HTR-8/SVneo (cell line): ENCODE measurements around the gene PAPPA2.
"Not testable (repeated sequence)": the region's sequence is repeated elsewhere in the genome, so short reads cannot be mapped to it uniquely, and the experiment has no call there.

ENCODE experiments used
- DNase-seq: peaks from one replicate; pipeline ENCODE4 v3.0.0; 2011; ENCODE audit warnings: low spot score, mixed read lengths; ENCODE audit not compliant: insufficient read length
- FAIRE-seq: peaks from 2 replicates; lab custom pipeline; 2011; peaks lifted over from hg19 to GRCh38; lab: Jason Lieb, UNC

The PAPPA2 gene

DNA sequence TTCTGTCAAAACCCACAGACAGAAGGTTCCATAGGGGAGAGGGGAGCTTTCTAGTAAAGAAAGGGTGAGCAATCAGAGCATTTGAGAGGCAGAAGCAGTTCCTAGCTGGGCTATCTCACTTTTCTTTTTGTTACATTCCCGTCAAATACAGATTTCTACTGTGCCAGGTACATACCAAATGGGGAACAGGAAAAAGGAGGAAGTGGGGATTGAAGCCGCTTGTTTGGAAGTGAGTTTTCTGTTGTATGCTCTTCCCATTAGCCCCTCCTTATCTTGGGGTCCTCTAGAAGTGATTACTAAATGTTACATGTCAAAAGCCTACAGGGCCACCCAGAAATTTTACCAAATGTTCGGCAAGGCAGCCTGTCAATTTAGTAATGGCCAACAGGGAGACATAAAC, 116.1 kb downstream of the PAPPA2 start:
- DNase-seq (no peak), FAIRE-seq (no peak)

DNA sequence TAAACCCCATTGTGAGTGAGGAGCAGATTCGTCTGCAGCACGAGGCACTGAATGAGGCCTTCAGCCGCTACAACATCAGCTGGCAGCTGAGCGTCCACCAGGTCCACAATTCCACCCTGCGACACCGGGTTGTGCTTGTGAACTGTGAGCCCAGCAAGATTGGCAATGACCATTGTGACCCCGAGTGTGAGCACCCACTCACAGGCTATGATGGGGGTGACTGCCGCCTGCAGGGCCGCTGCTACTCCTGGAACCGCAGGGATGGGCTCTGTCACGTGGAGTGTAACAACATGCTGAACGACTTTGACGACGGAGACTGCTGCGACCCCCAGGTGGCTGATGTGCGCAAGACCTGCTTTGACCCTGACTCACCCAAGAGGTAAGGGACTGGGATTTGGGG, 132.2 kb downstream of the PAPPA2 start:
- DNase-seq (no peak), FAIRE-seq (no peak)

DNA sequence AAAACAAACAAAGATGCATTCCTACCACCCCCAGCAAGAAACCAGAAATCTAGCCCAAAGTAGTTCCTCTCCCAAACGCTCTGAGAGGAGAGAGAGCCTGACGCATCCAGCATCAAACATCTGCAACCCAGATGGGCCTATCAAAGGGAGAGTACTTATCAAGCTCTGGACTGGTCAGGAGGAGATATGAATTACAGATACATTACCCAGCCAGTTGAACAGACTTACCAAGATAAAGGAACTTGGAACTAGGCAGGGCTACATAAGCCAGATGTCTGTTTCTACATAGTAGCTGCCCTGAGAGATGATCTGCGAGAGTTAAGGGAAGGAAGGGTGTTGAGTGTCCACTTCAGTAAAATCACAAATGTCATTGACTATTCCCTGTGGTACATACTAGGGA, 138.4 kb downstream of the PAPPA2 start:
- no peak for FAIRE-seq
- no peak for DNase-seq

DNA sequence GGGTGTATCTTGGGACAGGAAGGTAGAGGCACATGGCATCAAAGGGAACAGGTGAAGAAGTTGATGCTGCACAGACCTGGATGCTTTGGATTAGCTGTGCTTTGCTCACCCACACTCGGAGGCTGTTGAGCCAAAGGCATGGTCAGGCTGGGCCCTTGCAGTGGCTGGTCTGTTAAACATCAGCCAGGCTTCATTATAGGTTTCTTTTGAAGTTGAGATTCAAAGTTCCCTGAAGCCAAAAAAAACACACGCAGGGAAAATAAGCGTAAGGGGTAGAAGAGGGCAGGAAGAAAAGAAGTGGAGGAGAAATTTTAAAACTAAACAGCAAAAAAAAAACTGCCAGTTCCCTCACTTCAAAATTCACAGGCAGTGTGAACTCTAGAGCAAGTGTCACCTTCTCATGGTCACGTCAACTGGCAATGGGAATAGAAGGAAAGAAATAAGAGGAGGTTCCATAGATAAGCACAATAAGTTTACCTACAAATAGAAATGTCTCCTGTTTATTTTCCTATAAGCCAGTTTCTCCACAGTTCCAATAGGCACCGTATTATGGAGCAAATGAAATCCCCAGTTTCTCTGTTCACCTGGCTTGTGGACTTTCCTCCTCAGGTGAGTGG, 139.5 kb downstream of the PAPPA2 start:
- FAIRE-seq (no peak), DNase-seq (no peak)

DNA sequence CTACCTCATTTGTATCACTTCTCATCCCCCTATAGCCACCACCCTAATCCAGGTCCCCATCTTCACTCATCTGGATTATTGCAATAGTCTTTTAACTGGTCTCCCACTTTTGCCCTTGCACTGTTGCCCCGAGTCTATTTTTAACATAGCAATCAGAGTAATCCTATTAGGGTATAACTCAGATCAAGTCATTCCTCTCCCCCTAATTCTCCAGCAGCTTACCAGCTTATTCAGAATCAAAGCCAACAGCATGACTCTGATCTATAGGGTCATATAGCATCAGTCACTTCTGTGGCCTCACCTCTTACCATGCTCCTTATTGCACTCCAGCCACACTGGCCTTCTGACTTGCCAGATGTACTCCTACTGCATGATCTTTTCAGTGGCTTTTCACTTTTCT, 140.7 kb downstream of the PAPPA2 start:
- DNase-seq (no peak), FAIRE-seq (no peak)

DNA sequence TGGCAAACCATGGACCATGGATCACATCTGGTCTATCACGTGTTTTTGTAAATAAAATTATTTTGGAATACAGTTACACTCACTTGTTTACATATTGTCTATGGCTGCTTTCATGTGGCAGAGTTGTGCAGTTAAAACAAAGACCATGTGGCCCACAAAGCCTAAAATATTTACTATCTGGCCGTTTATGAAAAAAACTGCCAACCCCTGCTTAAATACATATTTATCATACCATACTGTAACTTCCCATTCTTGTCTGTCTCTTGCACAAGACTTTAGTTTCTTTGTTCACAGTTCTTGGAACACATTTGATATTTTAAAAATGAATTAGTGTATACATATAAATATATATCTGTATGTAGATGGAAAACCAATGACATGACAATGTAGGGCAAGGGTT, 141.5 kb downstream of the PAPPA2 start:
- DNase-seq (no peak), FAIRE-seq (no peak)

DNA sequence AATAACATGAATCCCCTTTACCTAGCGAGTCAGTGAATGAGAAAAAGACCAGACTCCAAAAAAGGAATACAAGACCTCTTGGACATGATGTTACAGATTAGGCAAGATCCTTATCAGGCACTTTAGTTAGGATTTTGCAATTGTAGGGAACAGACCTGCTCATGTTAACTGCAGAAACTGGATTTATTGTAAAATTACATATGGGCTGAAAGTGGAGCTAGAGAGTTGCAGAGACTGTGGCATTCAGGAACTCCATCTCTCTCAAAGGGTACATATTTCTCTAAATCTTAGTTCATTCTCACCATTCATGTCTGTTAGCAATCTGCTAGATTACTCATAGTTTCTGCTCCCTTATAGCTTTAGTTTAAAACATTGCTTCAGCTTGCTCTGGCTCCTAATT, 142.2 kb downstream of the PAPPA2 start:
- FAIRE-seq (no peak), DNase-seq (no peak)

DNA sequence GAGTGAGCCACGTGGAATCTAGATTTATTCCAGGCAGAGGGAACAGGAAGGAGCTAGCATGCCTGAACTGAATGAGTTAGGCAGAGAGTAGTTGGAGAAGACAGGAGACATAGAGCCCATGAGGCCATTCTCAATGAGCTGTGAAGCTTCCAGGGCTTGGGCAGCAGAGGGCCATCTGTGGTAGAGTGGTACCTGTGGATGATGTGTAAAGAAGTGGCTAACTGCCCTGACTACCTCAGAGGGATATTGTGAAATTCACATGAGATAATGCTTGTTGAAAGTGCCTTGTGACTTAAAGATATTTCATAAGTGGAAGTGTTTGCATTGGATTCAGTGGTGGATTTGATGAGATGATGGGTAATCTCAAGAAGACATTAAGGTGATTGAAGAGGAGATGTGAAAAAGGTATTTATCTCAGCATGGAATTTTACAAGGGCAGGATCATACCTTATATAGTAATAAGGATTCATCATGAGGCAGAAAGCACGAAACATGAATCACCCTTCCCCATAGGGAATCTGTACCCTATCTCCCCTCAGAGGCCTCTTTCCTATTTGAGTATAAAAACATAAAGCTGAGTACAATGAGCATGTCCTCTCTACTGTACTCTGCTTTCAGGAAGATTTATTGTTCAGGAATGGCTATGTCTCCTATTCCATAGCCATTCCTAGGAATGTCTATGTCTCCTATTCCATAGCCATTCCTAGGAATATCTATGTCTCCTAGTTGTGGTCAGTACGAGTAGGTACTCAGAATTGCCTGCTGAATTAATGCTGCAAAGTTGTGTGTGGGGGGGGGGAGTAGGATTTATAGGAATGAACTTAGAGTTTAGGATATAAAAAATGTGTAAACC, 146.8 kb downstream of the PAPPA2 start:
- no peak for FAIRE-seq
- DNase-seq = no peak

DNA sequence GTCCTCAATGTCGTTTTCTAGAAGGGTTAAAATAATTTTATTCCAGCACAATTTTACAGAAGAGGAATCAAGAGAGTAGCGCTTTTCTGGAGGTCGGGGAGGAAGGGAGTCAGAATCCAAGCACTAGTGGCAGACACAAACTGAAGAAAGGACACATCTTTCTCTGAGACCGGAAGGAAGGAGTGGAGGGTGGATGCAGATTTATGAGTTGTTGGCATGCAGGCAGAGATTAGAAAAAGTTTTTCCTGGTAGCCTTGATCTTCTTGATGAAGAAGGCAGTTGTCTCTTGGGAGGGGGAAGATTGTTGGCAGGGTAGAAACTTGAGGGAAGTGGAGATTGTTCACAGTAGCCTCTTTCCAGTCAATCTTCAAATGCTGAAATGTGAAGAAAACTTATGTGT, 149.8 kb downstream of the PAPPA2 start:
- FAIRE-seq (no peak), DNase-seq (no peak)

DNA sequence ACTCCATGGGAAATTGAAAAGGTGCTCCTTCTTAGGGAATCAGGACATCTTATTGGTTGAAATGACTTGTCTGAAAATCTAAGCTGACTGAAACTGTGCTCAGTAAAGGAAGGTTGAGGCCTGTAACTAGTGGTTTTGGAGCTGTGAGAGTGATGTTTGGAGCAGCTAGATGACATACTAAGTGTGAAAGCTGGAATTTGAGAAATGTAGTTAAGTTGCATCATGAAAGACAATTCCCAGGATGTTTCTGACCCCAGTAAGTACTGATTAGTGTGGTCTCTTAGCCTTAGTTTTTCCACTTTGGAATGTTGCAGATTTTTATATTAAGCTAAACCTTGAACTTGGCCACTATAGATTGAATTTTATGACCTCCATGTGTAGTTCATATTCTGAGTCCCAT, 154.9 kb downstream of the PAPPA2 start:
- DNase-seq (no peak), FAIRE-seq (no peak)

DNA sequence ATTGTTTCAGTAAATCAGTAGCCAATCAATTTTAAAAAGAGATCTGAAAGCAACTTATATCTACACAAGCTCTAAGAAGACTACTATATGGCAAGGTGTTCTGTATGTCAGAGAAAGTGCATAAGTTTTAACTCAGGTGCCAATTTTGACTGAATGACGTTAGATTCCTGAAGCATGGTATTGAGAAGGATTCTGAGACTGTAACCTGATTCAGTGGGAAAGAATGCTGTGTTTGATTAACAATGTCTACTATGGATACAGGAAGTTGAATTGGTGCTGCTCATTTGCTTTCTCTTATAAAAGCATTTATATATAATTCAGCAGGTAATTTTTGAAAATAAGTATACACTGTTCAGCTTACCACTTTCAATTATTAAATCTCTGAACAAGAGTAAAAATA, 156.3 kb downstream of the PAPPA2 start:
- FAIRE-seq (no peak), DNase-seq (no peak)

DNA sequence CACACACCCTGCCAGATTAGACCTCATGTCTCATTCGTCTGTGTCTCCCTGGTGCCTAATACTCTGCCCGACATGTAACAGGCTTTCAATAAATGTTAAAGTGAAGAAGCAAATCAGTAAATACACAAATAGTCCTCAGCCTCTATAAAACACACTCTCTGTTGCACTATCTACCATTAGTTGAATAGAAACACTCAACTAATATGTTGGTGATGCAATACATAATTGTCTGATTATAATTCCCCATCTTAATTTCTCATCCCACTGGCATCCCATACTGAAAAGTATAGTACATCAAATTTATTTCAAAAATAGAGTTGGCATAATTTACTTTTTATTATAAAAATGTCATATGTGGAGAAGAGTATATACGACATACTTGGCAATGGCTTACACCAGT, 162.4 kb downstream of the PAPPA2 start:
- no peak for DNase-seq
- FAIRE-seq = no peak

DNA sequence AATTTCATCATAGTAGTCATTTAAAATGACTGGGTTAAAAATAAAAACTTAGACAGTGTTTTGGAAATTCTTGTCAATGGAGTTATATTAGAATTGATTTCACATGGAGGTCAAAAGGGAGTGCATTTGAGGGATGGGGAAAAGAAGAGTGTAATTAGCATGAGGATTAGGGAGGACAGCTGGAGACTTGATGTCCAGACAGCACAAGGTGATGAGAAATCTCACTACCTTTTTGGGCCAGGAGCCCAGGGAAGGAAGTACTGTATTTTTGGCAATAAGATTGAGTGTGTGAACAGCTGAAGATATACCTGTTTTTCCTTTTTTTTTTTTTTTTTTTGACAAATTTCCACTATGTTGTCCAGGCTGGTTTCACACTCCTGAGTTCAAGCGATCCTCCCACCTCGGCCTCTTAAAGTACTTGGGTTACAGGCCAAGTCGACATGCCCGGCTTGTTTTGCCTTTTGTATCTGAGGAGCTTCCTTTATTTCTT, 163.6 kb downstream of the PAPPA2 start:
- FAIRE-seq (no peak), DNase-seq (no peak)

DNA sequence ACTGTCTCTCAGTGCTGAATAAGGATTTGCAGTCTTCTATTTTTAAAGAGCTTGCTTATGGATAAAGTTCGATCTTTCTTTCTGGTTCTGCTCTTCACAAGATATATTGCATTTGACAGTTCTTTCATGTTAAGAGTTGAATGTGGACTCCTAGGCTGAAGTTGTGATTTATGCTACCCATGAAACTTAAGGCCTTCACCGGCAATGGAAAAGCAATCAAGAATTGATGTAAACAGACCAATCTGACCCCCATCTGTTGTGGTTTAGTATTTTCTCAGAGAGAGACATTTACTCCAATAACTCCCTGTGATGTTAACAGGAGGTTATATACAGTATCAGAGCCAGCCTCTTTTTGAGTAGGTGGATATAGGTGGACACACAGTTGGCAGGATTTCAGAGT, 165.8 kb downstream of the PAPPA2 start:
- DNase-seq (no peak), FAIRE-seq (no peak)

DNA sequence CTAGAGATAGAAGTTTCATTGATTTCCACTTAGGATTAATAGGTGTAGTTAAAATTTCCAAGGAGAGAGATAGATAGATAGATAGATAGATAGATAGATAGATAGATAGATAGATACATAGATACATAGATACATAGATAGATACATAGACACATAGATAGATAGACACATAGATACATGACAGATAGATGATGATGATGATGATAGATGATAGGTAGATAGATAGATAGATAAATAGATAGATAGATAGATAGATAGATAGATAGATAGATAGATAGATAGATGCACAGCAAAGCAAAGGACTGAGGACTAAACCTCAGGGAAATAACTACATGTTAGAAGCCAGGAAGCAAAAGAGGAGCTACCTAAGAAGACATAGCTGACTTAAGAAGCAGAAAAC, 171.8 kb downstream of the PAPPA2 start:
- DNase-seq = not testable (repeated sequence)

DNA sequence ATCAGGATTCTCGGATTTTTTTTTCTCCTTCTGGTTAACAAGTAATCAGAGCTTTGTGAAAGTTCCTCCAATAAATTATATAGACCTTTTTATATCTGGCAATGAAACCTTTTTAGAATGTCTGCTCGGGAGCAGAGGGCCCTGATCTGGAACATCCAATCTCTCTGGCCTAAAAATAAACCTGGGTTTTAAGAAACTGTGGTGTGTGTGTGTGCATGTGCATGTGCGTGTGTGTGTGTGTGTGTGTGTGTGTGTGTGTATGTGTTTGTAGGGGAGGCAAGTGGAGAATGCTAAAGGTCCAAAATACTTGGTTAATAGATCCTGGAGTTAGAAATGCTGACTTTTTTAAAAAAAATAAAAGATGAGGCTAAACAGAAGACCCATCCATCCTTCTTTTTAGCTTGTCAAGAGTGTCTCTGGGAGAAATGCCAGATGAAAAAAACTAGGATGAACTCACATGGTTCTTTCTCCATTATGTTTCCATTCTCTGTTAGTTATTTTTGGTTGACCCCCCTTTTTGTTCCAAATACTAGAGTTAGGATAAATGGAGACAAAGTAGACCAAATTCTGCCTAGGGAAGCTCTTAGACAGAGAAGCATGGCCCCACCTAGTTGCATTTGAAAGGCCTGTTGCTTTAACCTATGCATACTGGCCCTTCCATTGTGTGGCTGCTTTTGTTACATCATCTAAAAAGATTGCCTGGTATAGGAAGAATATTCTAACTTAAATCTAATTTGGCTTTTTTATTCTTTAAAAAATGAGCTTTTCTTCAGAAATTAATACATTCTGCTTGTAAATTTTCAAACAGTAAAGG, 175.9 kb downstream of the PAPPA2 start:
- no peak for DNase-seq
- FAIRE-seq = no peak

More for the DNA sequence above, 171.8 kb downstream of the PAPPA2 start:
- FAIRE-seq = not testable (repeated sequence)

DNA sequence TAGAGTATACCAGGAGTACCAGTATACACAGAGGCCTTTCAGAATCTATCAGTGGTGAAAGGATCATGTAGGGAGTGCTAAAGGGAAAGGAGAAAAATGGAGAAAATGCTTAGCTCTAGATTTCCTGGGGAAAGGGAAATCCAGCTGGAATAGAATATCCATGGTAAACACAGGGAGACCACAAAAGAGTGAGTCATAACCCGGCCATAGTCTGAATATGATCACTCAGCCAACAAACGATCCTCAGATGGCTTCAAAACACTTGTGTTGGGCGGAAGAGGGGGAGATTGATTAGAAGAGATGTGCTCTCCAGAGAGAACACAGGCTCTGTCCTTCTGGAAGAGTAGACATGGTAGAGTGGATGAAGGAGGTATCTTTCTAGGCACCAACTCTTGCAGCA, 180.6 kb downstream of the PAPPA2 start:
- FAIRE-seq = no peak

DNA sequence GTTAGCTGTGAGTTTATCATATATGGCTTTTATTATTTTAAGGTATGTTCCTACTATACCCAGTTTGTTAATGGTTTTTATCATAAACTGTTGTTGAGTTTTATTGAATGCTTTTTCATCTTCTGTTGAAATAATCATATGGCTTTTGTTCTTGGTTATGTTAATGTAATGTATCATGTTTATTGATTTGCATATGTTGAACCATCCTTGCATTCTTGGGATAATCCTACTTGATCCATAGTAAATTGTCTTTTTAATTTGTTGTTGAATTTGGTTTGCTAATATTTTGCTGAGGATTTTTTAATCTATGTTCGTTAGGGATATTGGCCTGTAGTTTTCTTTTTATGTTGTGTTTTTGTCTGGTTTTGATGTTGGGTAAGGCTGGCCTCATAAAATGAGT, 185.6 kb downstream of the PAPPA2 start:
- no peak for FAIRE-seq
- no peak for DNase-seq

More for the DNA sequence above, 180.6 kb downstream of the PAPPA2 start:
- no peak for DNase-seq

DNA sequence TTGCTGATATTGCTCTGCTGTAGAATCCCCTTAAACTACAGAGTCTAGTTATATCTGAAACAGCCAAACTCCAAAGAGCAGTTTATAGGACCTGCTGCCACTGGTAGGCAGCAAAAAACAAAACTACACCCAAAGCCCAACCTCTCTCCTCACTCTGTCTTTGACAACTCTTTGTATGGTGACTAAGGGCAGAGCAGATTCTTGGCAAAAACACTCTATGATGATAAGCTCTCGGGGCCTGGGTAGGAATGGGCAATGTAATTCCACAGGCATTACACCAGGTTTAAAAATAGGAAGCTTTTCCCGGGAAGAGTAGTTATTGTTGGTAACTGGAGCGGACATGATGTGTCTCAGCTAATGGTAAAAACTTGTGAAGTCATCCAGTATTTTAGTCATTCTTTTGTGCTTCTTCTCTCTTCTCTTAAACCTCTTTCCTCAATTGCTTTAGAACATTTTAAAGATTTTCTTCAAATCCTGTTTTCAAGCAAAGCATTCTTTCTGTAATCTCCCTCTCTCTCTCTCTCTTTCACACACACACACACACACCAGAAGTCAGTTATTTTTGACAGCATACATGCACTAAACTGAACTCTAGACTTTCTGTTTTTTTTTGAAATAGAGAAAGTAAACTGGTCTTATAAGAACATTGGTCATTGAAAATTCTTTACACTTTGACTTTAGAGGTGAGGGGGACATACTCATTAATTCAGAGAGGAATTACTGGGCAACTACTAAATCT, 193.5 kb downstream of the PAPPA2 start:
- FAIRE-seq (no peak), DNase-seq (no peak)

DNA sequence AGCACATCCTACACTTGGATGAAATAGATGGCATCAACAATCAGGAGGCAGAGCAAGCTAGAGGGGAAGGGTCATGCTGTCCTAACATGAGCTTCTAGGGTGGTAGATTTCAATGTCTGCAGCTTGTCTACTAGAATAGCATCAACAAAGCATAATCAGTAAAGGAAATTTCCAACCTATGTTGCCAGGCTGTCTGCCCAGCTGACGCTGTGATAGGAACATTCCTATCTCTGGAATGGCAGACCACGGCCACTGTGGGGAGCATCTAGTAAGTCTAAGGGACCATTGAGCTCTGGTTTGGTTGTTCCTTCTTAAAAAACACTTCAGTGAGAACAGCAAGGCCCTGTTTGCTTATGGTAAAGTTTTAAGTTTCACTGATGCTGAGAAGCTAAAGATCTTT, 206.8 kb downstream of the PAPPA2 start:
- DNase-seq = no peak
- FAIRE-seq = no peak
